NCI-H2171 (cell line): ENCODE measurements around the gene ZNF784.
A peak's percentile ranks its signal among the peaks of the same experiment; 100 is the strongest.
"Not testable (repeated sequence)": the region's sequence is repeated elsewhere in the genome, so short reads cannot be mapped to it uniquely, and the experiment has no call there.

Experiments used
- DNase-seq: peaks from one replicate; lab custom pipeline; 2025; lab: John Stamatoyannopoulos, UW

The ZNF784 gene

GRCh38 chr19:55583897-55584296 is 40.5 kb downstream of the ZNF784 start:
- not testable (repeated sequence) for DNase-seq

- DNase-seq: not testable (repeated sequence)
Measured at GRCh38 chr19:55582284-55582683, 42.1 kb downstream of the ZNF784 start.

- no peak for DNase-seq
Measured at GRCh38 chr19:55581823-55582223, 42.5 kb downstream of the ZNF784 start.

GRCh38 chr19:55581145-55581822 is 43.1 kb downstream of the ZNF784 start:
- DNase-seq: no peak

- DNase-seq: peak; percentile 90
Measured at GRCh38 chr19:55580628-55581144, 43.7 kb downstream of the ZNF784 start, which contains the start of gene ZNF579. ZNF579 (minus strand) TSS chr19:55580848; CDS start chr19:55579639, 1,209 bp downstream.

GRCh38 chr19:55579766-55580621 is 44.4 kb downstream of the ZNF784 start:
- peak; percentile 9 for DNase-seq

GRCh38 chr19:55578761-55579747 is 45.3 kb downstream of the ZNF784 start:
- no peak for DNase-seq

- DNase-seq: no peak
Measured at GRCh38 chr19:55578031-55578760, 46.2 kb downstream of the ZNF784 start.

GRCh38 chr19:55576746-55577145 is 47.6 kb downstream of the ZNF784 start:
- DNase-seq: no peak

GRCh38 chr19:55573929-55574328 is 50.4 kb downstream of the ZNF784 start:
- DNase-seq: not testable (repeated sequence)
